NCI-H1105 (cell line): ENCODE measurements around the gene WDR35.
"Not testable (repeated sequence)": the region's sequence is repeated elsewhere in the genome, so short reads cannot be mapped to it uniquely, and the experiment has no call there.

Source experiments
- DNase-seq: peaks from one replicate; lab custom pipeline; 2025; lab: John Stamatoyannopoulos, UW

Gene WDR35

GRCh38 chr2:19894134-19894792 is 95.6 kb downstream of the WDR35 start:
- DNase-seq, result no peak

GRCh38 chr2:19893520-19894133 is 96.3 kb downstream of the WDR35 start:
- DNase-seq, result no peak

GRCh38 chr2:19891971-19892370 is 97.9 kb downstream of the WDR35 start:
- not testable (repeated sequence) for DNase-seq

- DNase-seq, result no peak
Observed at GRCh38 chr2:19890104-19890503, 99.8 kb downstream of the WDR35 start.

GRCh38 chr2:19888831-19889230 is 101.1 kb downstream of the WDR35 start:
- DNase-seq, result no peak

GRCh38 chr2:19887510-19887909 is 102.4 kb downstream of the WDR35 start:
- DNase-seq, result no peak

- no peak for DNase-seq
Observed at GRCh38 chr2:19886261-19886660, 103.6 kb downstream of the WDR35 start.

GRCh38 chr2:19885791-19886190 is 104.1 kb downstream of the WDR35 start:
- DNase-seq, result no peak

GRCh38 chr2:19883971-19884720 is 105.8 kb downstream of the WDR35 start:
- DNase-seq, result no peak

GRCh38 chr2:19883486-19883885 is 106.4 kb downstream of the WDR35 start:
- no peak for DNase-seq

GRCh38 chr2:19882286-19882685 is 107.6 kb downstream of the WDR35 start:
- no peak for DNase-seq

- DNase-seq, result no peak
Observed at GRCh38 chr2:19881908-19882265, 108.0 kb downstream of the WDR35 start.

- DNase-seq, result no peak
Observed at GRCh38 chr2:19881221-19881907, 108.5 kb downstream of the WDR35 start.

GRCh38 chr2:19880191-19880590 is 109.7 kb downstream of the WDR35 start:
- DNase-seq, result not testable (repeated sequence)

GRCh38 chr2:19879120-19879519 is 110.8 kb downstream of the WDR35 start:
- no peak for DNase-seq

GRCh38 chr2:19878268-19879046 is 111.4 kb downstream of the WDR35 start:
- DNase-seq, result no peak

GRCh38 chr2:19876751-19877150 is 113.2 kb downstream of the WDR35 start:
- no peak for DNase-seq

- DNase-seq, result no peak
Observed at GRCh38 chr2:19875280-19875679, 114.6 kb downstream of the WDR35 start.

GRCh38 chr2:19874726-19875125 is 115.2 kb downstream of the WDR35 start:
- no peak for DNase-seq

GRCh38 chr2:19873014-19873413 is 116.9 kb downstream of the WDR35 start:
- DNase-seq, result no peak

- no peak for DNase-seq
Observed at GRCh38 chr2:19872302-19872701, 117.6 kb downstream of the WDR35 start.

- DNase-seq, result no peak
Observed at GRCh38 chr2:19871836-19872235, 118.1 kb downstream of the WDR35 start.
